Germinal center (tissue), 1 donor: ENCODE data around the gene GOLGA2.
"Not testable (repeated sequence)": the region's sequence is repeated elsewhere in the genome, so short reads cannot be mapped to it uniquely, and the experiment has no call there.

Source experiments
- DNase-seq: peaks from one replicate; pipeline ENCODE4 v3.0.0; 2012; ENCODE audit warnings: mixed read lengths, low spot score

Gene GOLGA2

GRCh38 chr9:128292009-128292408 lies 16.2 kb upstream of the GOLGA2 start:
- no peak for DNase-seq

GRCh38 chr9:128288273-128289004 lies 12.6 kb upstream of the GOLGA2 start:
- no peak for DNase-seq

GRCh38 chr9:128286440-128286839 lies 10.6 kb upstream of the GOLGA2 start:
- DNase-seq, result no peak

GRCh38 chr9:128285033-128285784 lies 9.4 kb upstream of the GOLGA2 start:
- DNase-seq, result peak; percentile 34

GRCh38 chr9:128282500-128282899 lies 6.7 kb upstream of the GOLGA2 start:
- DNase-seq, result no peak

- DNase-seq, result no peak
Observed at GRCh38 chr9:128280084-128280622, 4.3 kb upstream of the GOLGA2 start.

GRCh38 chr9:128279088-128280073 lies 3.6 kb upstream of the GOLGA2 start:
- DNase-seq, result not testable (repeated sequence)

- DNase-seq, result no peak
Observed at GRCh38 chr9:128276574-128277270, 915 bp upstream of the GOLGA2 start.

GRCh38 chr9:128276008-128276573 lies 284 bp upstream of the GOLGA2 start, which contains the start of gene SWI5:
SWI5 (plus strand) TSS chr9:128276276.
- DNase-seq, result peak; percentile 100

- no peak for DNase-seq
Observed at GRCh38 chr9:128274245-128274644, 1.6 kb downstream of the GOLGA2 start.

- DNase-seq, result no peak
Observed at GRCh38 chr9:128271512-128271911, 4.3 kb downstream of the GOLGA2 start.

- DNase-seq, result no peak
Observed at GRCh38 chr9:128271112-128271511, 4.7 kb downstream of the GOLGA2 start.

GRCh38 chr9:128266868-128267590 lies 8.8 kb downstream of the GOLGA2 start:
- no peak for DNase-seq

- DNase-seq, result no peak
Observed at GRCh38 chr9:128265348-128265847, 10.4 kb downstream of the GOLGA2 start.

GRCh38 chr9:128262687-128263086 lies 13.1 kb downstream of the GOLGA2 start:
- DNase-seq, result no peak

GRCh38 chr9:128260340-128260739 lies 15.5 kb downstream of the GOLGA2 start:
- DNase-seq, result no peak

GRCh38 chr9:128259156-128259555 lies 16.7 kb downstream of the GOLGA2 start:
- no peak for DNase-seq

- DNase-seq, result no peak
Observed at GRCh38 chr9:128258326-128258725, 17.5 kb downstream of the GOLGA2 start.

GRCh38 chr9:128257907-128258306 lies 17.9 kb downstream of the GOLGA2 start:
- no peak for DNase-seq
